GM18870 (cell line): Measurements from ENCODE around the gene ATAD3A.
"Not testable (repeated sequence)": the region's sequence is repeated elsewhere in the genome, so short reads cannot be mapped to it uniquely, and the experiment has no call there.

ENCODE experiments used
- ATAC-seq: cut with Tn5 transposase; IDR thresholded peaks from one replicate; pipeline ENCODE4 v1.9.1; 2021; ENCODE audit warnings: moderate library complexity; ENCODE audit not compliant: unreplicated experiment

Gene ATAD3A

GRCh38 chr1:1511533-1512285, at the start of gene ATAD3A:
Gene ATAD3A, plus strand, starts transcription at chr1:1512162. Its CDS starts 107 bp downstream, at chr1:1512269.
- ATAC-seq: peak; percentile 83

GRCh38 chr1:1462318-1462966, 49.5 kb upstream of the ATAD3A start:
- ATAC-seq: no peak

- no peak for ATAC-seq
Observed at GRCh38 chr1:1463312-1463711, 48.6 kb upstream of the ATAD3A start.

- ATAC-seq: not testable (repeated sequence)
Observed at GRCh38 chr1:1468196-1468985, 43.6 kb upstream of the ATAD3A start.

- ATAC-seq: peak; percentile 15
Observed at GRCh38 chr1:1470626-1471388, 41.2 kb upstream of the ATAD3A start.

- peak; percentile 79 for ATAC-seq
Observed at GRCh38 chr1:1471389-1472052, 40.4 kb upstream of the ATAD3A start, which contains the start of gene ATAD3B. Gene ATAD3B, plus strand, starts transcription at chr1:1471765. Its CDS starts 120 bp downstream, at chr1:1471885.

GRCh38 chr1:1472053-1472876, 39.7 kb upstream of the ATAD3A start:
- ATAC-seq: not testable (repeated sequence)

GRCh38 chr1:1476011-1476410, 36.0 kb upstream of the ATAD3A start:
- not testable (repeated sequence) for ATAC-seq

- ATAC-seq: no peak
Observed at GRCh38 chr1:1477206-1477605, 34.8 kb upstream of the ATAD3A start.

GRCh38 chr1:1479547-1480487, 32.1 kb upstream of the ATAD3A start:
- ATAC-seq: no peak

- ATAC-seq: not testable (repeated sequence)
Observed at GRCh38 chr1:1480488-1480867, 31.5 kb upstream of the ATAD3A start.

GRCh38 chr1:1481811-1482210, 30.2 kb upstream of the ATAD3A start:
- not testable (repeated sequence) for ATAC-seq

GRCh38 chr1:1482856-1483255, 29.1 kb upstream of the ATAD3A start:
- no peak for ATAC-seq

- ATAC-seq: no peak
Observed at GRCh38 chr1:1483714-1484113, 28.2 kb upstream of the ATAD3A start.

- ATAC-seq: not testable (repeated sequence)
Observed at GRCh38 chr1:1484976-1485750, 26.8 kb upstream of the ATAD3A start.

- not testable (repeated sequence) for ATAC-seq
Observed at GRCh38 chr1:1485755-1486317, 26.1 kb upstream of the ATAD3A start.

GRCh38 chr1:1487701-1488100, 24.3 kb upstream of the ATAD3A start:
- no peak for ATAC-seq
